HG02610 (cell line): ENCODE data around the gene ENTREP3.
"Not testable (repeated sequence)": the region's sequence is repeated elsewhere in the genome, so short reads cannot be mapped to it uniquely, and the experiment has no call there.

Experiments
- ATAC-seq: cut with Tn5 transposase; IDR thresholded peaks from one replicate; pipeline ENCODE4 v1.9.1; 2021; ENCODE audit warnings: mild to moderate bottlenecking, moderate library complexity; ENCODE audit not compliant: unreplicated experiment

ENTREP3 gene

DNA sequence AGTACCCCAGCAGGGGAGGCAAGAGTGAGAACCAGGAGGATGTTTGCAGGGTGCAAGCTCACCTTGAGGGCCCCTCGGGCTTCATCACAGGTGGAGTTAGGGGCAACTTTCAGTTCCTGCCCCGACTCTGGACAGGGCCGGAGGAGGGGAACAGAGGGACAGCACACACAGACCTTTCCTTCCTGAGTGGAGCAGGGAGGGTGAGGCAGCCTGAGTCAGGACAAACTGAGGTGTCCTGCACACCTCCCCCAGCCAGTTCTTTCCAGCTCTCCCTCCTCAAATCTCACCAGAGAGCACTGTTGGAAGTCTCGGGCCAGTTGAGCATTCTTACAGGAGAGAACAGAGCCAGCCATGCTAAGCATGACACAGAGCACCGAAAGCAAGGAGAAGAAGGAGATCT is 1.5 kb downstream of the ENTREP3 start:
- ATAC-seq = no peak

- ATAC-seq = no peak
These were observed 2.1 kb downstream of the ENTREP3 start for GRCh38 chr1:155253208-155253607.

- ATAC-seq = no peak
These were observed 3.7 kb downstream of the ENTREP3 start for GRCh38 chr1:155251566-155251965.

- peak; percentile 83 for ATAC-seq
These were observed 4.4 kb downstream of the ENTREP3 start for GRCh38 chr1:155250633-155251449.

- ATAC-seq = peak; percentile 8
These were observed 5.0 kb downstream of the ENTREP3 start for GRCh38 chr1:155250246-155250632.

DNA sequence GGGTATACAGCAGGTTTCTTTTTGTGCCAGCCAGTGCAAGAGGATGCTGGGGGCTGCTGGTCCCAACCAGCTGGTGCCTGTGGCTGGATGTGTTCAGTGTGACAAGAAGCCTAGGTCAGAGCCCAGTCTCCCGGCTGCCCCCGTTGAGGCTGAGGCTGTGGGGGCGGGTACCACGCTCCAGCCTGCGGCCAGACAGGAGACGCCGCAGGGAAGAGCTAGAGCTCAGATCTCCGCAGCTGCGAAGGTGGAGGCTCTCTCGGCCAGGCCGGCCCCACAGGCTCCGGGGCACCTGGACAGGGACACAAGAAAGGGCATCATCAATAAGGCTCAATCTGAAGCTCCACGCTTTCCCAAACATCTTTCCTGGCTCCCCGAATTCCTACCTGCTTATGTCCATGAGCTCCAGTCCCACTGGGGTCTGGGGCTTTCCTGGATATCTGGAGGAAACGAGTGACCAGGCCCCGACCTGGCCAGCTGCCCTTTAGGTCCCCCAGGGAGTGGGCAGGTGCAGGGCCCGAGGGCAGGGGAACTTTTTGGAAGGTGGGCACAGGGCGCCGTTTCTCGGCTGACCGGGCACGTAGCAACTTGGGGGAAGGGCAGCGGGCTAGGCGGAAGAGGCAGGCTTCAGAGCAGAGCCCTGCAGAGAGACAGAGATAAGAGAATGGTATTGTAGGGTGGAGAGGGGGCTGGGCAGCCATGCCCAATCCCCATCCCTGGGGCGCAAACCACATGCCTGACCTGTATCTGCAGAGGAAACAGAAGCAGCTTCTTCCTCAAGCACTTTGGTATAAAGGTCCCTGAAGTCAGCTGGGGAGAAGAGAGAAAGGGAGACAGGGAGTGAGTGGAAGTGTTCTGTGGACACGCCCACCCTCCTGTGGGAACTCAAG is 7.4 kb downstream of the ENTREP3 start:
- no peak for ATAC-seq

DNA sequence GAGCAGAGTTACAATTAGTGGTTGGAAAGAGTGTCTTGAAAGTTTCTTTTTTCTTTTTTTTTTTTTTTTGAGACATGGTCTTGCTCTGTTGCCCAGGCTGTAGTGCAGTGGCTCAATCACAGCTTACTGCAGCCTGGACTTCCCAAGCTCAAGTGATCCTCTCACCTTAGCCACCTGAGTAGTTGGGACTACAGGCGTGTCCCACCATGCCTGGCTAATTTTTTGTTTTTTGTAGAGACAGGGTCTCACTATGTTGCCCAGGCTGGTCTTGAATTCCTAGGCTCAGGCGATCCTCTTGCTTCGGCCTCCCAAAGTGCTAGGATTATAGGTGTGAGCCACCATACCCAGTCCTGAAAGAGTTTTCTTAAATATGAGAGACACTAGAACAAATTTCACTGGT is 8.5 kb downstream of the ENTREP3 start:
- ATAC-seq = not testable (repeated sequence)

- ATAC-seq = no peak
These were observed 10.1 kb downstream of the ENTREP3 start for GRCh38 chr1:155245163-155245524.

DNA sequence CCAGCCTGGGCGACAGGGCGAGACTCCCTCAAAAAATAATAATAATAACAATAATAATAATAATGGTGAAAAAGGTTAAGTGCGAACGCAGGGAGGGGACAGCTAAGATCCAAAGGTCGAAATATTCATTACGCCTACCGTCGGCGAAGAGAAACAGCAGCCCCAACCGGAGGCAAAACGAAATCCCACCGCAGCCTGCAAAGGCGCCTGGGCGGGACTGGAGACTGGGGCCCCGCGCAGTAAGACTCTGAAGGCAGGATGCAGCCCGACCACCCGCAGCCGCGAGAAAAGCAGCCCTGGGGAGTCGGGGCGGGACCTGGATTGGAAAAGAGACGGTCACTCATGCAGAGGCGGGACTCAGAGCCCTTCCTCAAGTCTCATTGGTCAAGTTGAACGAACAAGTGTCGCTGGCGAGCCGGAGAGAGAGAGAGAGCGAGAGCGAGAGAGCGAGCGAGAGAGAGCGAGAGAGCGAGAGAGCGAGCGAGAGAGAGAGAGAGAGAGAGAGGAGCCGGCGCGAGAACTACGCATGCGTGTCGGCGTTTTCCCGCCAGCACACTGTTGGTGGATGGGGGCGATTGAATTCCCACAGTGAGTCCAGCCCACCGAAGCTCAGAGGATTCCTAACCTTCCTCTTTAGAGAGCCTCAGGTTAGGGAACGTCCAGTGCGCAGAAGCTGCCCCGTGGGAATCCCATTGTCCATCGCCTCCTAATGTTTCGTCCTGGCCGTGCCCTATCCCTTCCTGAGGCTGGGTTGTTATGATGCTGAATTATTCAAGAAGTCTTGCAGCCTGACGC is 10.7 kb downstream of the ENTREP3 start:
- ATAC-seq = peak; percentile 83

DNA sequence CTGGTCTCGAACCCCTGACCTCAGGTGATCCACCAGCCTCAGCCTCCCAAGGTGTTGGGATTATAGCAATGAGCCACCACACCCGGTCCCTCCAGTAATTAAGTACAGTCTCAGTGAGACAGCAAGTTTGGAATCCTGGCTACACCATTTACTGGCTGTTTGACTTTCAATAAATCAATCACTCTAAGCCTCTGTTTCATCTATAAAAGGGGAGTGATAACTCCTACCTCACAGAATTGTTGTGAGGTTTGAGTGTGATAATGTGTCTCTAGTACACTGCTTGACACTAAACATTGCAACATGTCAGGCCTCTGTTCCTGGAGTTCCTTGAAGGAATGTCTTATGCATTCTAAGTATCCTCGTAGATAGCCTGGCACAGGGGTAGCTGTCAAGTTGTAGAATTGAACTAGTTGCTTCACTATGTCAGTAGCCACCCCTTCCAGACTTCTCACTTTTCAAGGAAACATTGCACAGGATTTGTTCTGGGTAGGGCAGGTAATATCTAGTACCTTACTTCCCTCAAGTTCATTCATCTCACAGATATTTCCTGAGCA is 12.4 kb downstream of the ENTREP3 start:
- ATAC-seq = no peak

- no peak for ATAC-seq
These were observed 13.4 kb downstream of the ENTREP3 start for GRCh38 chr1:155241841-155242264.

DNA sequence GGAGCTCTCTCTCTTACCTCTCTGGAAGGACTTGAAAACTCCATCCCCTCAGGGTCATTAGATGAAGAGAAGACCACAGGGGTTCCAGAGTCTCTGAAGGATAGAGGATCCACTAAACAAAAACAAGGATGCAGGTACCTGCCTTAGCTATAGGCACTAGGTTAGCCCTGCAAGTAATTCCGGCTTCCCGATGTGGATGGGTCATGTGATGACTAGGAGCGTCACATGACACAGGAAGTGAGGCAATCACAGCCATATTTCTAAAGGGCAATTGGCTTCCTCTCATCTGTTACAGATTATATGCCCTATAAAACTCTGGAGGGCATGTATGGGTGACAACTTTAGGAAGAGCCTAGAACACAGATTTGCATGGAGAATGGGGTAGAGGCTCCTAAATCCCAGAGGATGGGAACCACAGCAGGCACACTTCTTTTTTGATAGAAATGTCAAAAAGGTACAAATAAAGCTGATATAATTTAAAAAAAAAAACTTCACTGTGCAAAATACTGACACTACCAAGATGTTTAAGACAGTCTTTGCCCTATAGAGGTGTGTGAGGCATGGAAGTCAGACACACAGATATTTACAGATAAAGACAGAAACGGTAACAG is 14.1 kb downstream of the ENTREP3 start:
- peak; percentile 26 for ATAC-seq

DNA sequence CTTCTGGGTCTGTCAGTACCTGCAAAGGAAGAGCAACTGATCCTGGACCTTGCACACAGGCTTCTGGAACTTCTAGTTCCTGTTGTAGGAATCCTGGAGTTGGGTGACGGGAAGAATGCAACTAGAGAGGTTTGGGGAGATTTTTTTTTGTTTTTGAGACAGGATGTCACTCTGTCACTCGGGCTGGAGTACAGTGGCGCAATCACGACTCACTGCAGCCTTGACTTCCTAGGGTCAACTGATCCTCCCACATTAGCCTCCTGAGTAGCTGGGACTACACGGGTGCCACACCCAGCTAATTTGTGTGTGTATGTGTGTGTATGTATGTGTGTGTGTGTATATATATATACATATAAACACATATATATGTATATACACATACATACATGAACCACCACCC is 18.8 kb downstream of the ENTREP3 start:
- ATAC-seq = no peak

DNA sequence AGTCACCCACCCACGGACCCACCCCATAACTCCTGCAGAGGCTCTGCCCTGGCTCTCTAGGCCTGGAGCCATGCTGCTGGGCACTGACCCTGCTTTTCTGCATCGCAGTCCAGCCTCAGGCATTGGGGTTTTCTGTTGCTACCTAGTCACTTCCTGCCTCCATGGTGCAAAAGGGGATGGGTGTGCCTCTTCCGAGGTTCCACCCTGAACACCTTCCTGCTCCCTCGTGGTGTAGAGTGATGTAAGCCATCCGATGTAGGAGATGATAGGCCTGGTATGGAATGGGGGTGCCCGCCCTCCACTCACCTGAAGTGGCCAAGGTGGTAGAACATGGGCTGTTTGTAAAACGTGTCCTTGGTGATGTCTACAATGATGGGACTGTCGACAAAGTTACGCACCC is 19.9 kb downstream of the ENTREP3 start:
- ATAC-seq = not testable (repeated sequence)

DNA sequence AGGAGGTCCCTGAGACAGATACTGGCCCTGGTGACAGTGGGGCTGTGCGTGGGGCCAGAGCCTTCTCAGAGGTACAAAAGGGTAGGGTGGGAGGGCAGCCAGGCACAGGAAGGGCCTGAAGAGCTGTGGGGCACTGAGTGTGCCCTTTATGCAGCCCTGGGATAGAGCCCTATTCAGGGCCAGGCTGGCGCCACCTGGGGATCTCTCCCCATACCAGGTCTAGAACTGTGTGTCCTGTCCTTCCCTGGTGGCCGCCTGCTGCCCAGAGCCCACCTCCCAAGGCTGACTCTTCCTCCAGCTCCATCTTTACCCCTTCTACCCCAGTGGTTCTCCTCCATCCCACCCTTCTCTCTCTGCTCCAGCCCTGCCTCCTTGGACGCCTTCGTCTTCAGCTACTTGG is 21.8 kb downstream of the ENTREP3 start:
- ATAC-seq = not testable (repeated sequence)

- ATAC-seq = not testable (repeated sequence)
These were observed 23.0 kb downstream of the ENTREP3 start for GRCh38 chr1:155232001-155232978.

DNA sequence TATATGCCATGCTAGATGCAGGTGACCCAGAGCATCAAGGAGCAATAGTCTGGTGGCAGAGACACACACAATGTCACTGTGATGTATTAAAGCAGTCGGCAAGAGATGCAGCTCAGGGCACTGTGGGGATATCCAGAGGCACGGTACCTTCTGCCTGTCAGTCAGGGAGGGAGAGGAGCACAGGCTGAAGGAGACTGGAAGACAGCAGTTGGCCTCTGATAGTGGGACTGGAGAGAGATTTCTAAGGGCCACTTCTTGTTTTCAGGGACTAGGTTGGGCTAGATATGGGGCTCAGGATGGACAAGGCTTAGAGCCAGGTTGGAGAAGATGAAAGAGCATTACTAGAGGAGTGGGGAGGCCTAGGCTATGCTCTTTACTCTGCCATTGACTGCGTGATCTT is 24.0 kb downstream of the ENTREP3 start:
- not testable (repeated sequence) for ATAC-seq

- ATAC-seq = no peak
These were observed 27.2 kb downstream of the ENTREP3 start for GRCh38 chr1:155228096-155228427.
